Keratinocyte (primary cell): ENCODE measurements around the gene IFT52.

ENCODE experiments used
- EZH2 ChIP-seq: IDR thresholded peaks from one replicate; pipeline ENCODE4 v1.6.1; 2012; ENCODE audit warnings: inconsistent platforms, mild to moderate bottlenecking, low read length, moderate library complexity
- TF ChIP-seq, protein P1 (sequence below), 3 experiments: IDR thresholded peaks in 1 of 3; conservative IDR thresholded peaks in 1 of 3; optimal IDR thresholded peaks in 1 of 3; 2 replicates in 2 of 3; 3 replicates in 1 of 3; pipeline versions ENCODE3 to v1.5.1; 2011; ENCODE audit warnings: low read length in 3 of 3, mild to moderate bottlenecking in 3 of 3, moderate library complexity in 2 of 3, control low read depth in 1 of 3, inconsistent platforms in 1 of 3; ENCODE audit not compliant: insufficient read depth in 2 of 3; ENCODE audit errors: extremely low read depth in 1 of 3

DNA sequence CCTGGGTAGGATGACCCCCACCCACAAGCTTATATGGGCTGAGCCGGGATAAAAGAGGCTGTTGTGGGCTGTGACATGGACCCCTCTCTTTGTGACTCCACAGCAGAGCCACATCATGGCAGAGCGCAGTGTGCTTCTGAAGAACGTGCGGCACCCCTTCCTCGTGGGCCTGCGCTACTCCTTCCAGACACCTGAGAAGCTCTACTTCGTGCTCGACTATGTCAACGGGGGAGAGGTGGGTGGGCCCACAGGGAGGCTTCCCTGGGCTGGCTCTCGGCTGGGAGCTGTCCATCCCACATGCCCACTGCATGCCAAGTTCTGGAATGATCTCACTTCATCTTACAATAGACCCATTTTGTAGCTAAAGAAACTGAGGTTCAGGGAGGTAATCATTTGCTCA lies 21.5 kb upstream of the IFT52 start:
- TF ChIP-seq, protein P1, sequence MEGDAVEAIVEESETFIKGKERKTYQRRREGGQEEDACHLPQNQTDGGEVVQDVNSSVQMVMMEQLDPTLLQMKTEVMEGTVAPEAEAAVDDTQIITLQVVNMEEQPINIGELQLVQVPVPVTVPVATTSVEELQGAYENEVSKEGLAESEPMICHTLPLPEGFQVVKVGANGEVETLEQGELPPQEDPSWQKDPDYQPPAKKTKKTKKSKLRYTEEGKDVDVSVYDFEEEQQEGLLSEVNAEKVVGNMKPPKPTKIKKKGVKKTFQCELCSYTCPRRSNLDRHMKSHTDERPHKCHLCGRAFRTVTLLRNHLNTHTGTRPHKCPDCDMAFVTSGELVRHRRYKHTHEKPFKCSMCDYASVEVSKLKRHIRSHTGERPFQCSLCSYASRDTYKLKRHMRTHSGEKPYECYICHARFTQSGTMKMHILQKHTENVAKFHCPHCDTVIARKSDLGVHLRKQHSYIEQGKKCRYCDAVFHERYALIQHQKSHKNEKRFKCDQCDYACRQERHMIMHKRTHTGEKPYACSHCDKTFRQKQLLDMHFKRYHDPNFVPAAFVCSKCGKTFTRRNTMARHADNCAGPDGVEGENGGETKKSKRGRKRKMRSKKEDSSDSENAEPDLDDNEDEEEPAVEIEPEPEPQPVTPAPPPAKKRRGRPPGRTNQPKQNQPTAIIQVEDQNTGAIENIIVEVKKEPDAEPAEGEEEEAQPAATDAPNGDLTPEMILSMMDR (optimal IDR thresholded peaks at IDR 0.05 in 1 of 3, IDR thresholded peaks at IDR 0.05 in 1 of 3, conservative IDR thresholded peaks at IDR 0.05 in 1 of 3; ENCODE audit: extremely low read depth in 1 of 3, insufficient read depth in 2 of 3, low read length in 3 of 3), result no peak
- no peak for TF ChIP-seq EZH2
